CD4-positive, alpha-beta T cell treated with Interleukin-4 for 1 hour (primary cell): ENCODE measurements around the gene FSTL1.

Experiments used
- DNase-seq, 2 donors: peaks; one replicate each; pipeline ENCODE4 v3.0.0-alpha.2; 2020 to 2022

FSTL1 gene

GRCh38 chr3:120438216-120438615 is 12.6 kb downstream of the FSTL1 start:
- no peak for DNase-seq

GRCh38 chr3:120437559-120437958 is 13.2 kb downstream of the FSTL1 start:
- DNase-seq: no peak

GRCh38 chr3:120436523-120437050 is 14.2 kb downstream of the FSTL1 start:
- DNase-seq: no peak

- DNase-seq: no peak
Measured at GRCh38 chr3:120435621-120436020, 15.2 kb downstream of the FSTL1 start.

- DNase-seq: no peak
Measured at GRCh38 chr3:120433662-120434331, 17.0 kb downstream of the FSTL1 start.

GRCh38 chr3:120432150-120432860 is 18.5 kb downstream of the FSTL1 start:
- no peak for DNase-seq

GRCh38 chr3:120429921-120430361 is 20.9 kb downstream of the FSTL1 start:
- DNase-seq: no peak

GRCh38 chr3:120428924-120429323 is 21.9 kb downstream of the FSTL1 start:
- no peak for DNase-seq

GRCh38 chr3:120427201-120427600 is 23.6 kb downstream of the FSTL1 start:
- DNase-seq: no peak

- DNase-seq: no peak
Measured at GRCh38 chr3:120425572-120426250, 25.1 kb downstream of the FSTL1 start.

GRCh38 chr3:120424976-120425570 is 25.7 kb downstream of the FSTL1 start:
- DNase-seq: no peak

GRCh38 chr3:120424506-120424905 is 26.3 kb downstream of the FSTL1 start:
- no peak for DNase-seq

GRCh38 chr3:120423432-120423831 is 27.4 kb downstream of the FSTL1 start:
- DNase-seq: no peak

- DNase-seq: no peak
Measured at GRCh38 chr3:120421926-120422325, 28.9 kb downstream of the FSTL1 start.

- DNase-seq: no peak
Measured at GRCh38 chr3:120420928-120421551, 29.8 kb downstream of the FSTL1 start.

GRCh38 chr3:120420360-120420759 is 30.4 kb downstream of the FSTL1 start:
- DNase-seq: no peak

GRCh38 chr3:120419797-120420196 is 31.0 kb downstream of the FSTL1 start:
- no peak for DNase-seq

GRCh38 chr3:120418866-120419490 is 31.8 kb downstream of the FSTL1 start:
- DNase-seq: peak in 1 of 2 donors; percentile 31

- DNase-seq: no peak
Measured at GRCh38 chr3:120418446-120418845, 32.3 kb downstream of the FSTL1 start.

GRCh38 chr3:120417272-120417911 is 33.4 kb downstream of the FSTL1 start:
- DNase-seq: peak; percentile 89 to 91

- no peak for DNase-seq
Measured at GRCh38 chr3:120416868-120417267, 33.9 kb downstream of the FSTL1 start.

- DNase-seq: no peak
Measured at GRCh38 chr3:120415756-120416155, 35.0 kb downstream of the FSTL1 start.
